Epithelial cell of proximal tubule (primary cell): ENCODE results near the gene KLF11. TPM values are rescaled to one million over a fixed set of nuclear protein-coding genes. Genes with fewer than 3 reads are reported as not detected.

ENCODE experiments used
- DNase-seq: peaks from one replicate; pipeline ENCODE4 v3.0.0-alpha.2; 2011; ENCODE audit warnings: low read depth
- H3K4me3 ChIP-seq: 2 replicates; pipeline ENCODE4 v1.5.1; 2011; ENCODE audit warnings: low read depth, mild to moderate bottlenecking, low read length
- total RNA-seq: library from RNA; depleted of rRNA; stranded (reverse); fragments of >200 nt; gene quantifications from 2 replicates; pipeline ENCODE4 v1.2.3, GENCODE V29; 2015
- TF ChIP-seq, protein P1 (sequence below): conservative IDR thresholded peaks from 2 replicates; pipeline ENCODE4 v1.5.1; 2012; ENCODE audit warnings: low read depth, mild to moderate bottlenecking, low read length

Gene KLF11
- total RNA-seq, 1 donor from 2014 or later = 9.3 TPM

DNA sequence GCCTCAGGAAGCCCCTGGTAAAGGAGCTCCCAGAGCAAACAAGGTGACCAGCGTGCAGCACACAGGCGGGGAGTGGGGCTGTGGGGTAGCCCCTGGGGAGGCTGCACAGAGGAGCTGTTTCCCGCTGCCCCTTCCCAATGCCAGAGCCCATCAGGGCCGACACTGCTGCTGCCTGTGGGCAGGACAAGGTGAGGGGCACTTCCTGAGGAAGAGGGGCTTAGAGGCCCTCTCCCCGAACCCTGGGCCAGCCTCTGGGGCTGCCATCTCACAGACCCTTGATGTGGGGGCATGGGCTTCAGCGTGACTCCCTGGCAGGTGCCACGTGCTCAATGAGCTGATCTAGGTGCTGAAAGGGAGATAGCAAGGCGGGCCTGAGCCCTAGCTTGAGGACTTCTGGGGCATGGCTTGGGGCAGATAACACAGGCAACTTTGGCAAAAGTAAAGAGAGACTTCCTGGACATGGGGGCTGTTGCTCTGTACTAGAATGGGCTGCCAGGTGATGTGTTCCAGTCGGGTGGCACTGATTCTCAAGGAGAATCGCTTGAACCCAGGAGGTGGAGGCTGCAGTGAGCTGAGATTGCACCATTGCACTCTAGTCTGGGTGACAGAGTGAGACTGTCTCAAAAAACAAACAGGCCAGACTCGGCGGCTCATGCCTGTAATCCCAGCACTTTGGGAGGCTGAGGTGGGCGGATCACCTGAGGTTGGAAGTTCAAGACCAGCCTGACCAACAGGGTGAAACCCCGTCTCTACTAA lies 9.9 kb upstream of the KLF11 start:
- no peak for DNase-seq
- no peak overlapping the region for H3K4me3 ChIP-seq
- TF ChIP-seq, protein P1, sequence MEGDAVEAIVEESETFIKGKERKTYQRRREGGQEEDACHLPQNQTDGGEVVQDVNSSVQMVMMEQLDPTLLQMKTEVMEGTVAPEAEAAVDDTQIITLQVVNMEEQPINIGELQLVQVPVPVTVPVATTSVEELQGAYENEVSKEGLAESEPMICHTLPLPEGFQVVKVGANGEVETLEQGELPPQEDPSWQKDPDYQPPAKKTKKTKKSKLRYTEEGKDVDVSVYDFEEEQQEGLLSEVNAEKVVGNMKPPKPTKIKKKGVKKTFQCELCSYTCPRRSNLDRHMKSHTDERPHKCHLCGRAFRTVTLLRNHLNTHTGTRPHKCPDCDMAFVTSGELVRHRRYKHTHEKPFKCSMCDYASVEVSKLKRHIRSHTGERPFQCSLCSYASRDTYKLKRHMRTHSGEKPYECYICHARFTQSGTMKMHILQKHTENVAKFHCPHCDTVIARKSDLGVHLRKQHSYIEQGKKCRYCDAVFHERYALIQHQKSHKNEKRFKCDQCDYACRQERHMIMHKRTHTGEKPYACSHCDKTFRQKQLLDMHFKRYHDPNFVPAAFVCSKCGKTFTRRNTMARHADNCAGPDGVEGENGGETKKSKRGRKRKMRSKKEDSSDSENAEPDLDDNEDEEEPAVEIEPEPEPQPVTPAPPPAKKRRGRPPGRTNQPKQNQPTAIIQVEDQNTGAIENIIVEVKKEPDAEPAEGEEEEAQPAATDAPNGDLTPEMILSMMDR = no peak

GRCh38 chr2:10034333-10035052 lies 8.9 kb upstream of the KLF11 start:
- DNase-seq = no peak
- H3K4me3 ChIP-seq = no peak overlapping the region
- TF ChIP-seq, protein P1 = no peak

DNA sequence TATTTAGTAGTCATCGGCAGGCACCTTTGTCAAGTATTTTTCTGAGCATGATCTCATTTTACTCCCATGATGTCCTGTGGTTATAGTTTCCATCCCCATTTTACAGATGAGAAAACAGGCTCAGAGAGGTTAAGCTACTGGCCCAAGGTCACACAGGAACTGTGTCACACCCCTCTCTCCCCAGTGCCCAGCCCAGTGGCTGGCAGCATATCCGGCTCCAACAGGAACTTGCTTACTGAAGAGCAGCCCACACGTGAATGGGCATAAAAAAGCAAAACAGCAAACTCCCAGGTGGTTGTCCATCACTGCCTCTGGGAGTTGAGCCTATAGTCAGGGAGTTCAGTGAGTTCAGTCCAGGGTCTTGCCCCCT lies 8.3 kb upstream of the KLF11 start:
- TF ChIP-seq, protein P1 = no peak
- DNase-seq = no peak
- H3K4me3 ChIP-seq = no peak overlapping the region

- DNase-seq = no peak
- TF ChIP-seq, protein P1 = no peak
- no peak overlapping the region for H3K4me3 ChIP-seq
Observed at GRCh38 chr2:10035633-10036032, 7.7 kb upstream of the KLF11 start.

- TF ChIP-seq, protein P1 = peak; percentile 78
- peak; percentile 71 for DNase-seq
- no peak overlapping the region for H3K4me3 ChIP-seq
Observed at GRCh38 chr2:10036095-10036884, 7.1 kb upstream of the KLF11 start.

DNA sequence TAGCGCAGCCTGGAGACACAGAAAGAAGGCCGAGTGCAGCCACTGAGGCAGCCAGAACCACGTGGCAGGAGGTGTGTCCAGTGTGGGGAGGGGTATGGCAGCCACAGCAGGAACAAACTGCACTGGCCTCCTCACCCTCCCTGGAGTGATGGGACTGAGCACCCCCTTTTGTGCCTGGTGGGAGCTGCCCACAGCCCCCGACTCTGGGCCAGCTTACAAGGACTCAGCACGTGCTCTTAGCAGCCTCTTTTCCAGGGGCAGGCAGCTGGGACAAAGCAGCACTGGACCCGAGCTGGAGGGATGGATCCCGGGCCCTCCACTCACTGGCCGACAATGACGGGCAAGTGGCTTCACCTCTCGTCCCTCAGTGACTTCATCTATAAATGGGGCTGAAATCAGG lies 5.2 kb upstream of the KLF11 start:
- no peak overlapping the region for H3K4me3 ChIP-seq
- TF ChIP-seq, protein P1 = no peak
- DNase-seq = no peak
